RPMI8226 (cell line): ENCODE results near the gene CIDEA.
"Not testable (repeated sequence)": the region's sequence is repeated elsewhere in the genome, so short reads cannot be mapped to it uniquely, and the experiment has no call there.

ENCODE experiments used
- DNase-seq: peaks from one replicate; pipeline ENCODE4 v3.0.0-alpha.2; 2015

Gene CIDEA

GRCh38 chr18:12254136-12254819 lies at the start of gene CIDEA:
Gene CIDEA (plus strand): TSS chr18:12254361. CDS start chr18:12254384, 23 bp downstream.
- no peak for DNase-seq

- DNase-seq: not testable (repeated sequence)
Measured at GRCh38 chr18:12208296-12209153, 45.6 kb upstream of the CIDEA start.

GRCh38 chr18:12212308-12212707 lies 41.9 kb upstream of the CIDEA start:
- DNase-seq: not testable (repeated sequence)

GRCh38 chr18:12214296-12215005 lies 39.7 kb upstream of the CIDEA start:
- DNase-seq: not testable (repeated sequence)

- DNase-seq: not testable (repeated sequence)
Measured at GRCh38 chr18:12216471-12216870, 37.7 kb upstream of the CIDEA start.

- DNase-seq: not testable (repeated sequence)
Measured at GRCh38 chr18:12218603-12219002, 35.6 kb upstream of the CIDEA start.

GRCh38 chr18:12222041-12222440 lies 32.1 kb upstream of the CIDEA start:
- DNase-seq: not testable (repeated sequence)

- DNase-seq: not testable (repeated sequence)
Measured at GRCh38 chr18:12223326-12223725, 30.8 kb upstream of the CIDEA start.

GRCh38 chr18:12226807-12227206 lies 27.4 kb upstream of the CIDEA start:
- not testable (repeated sequence) for DNase-seq

GRCh38 chr18:12227399-12228186 lies 26.6 kb upstream of the CIDEA start:
- DNase-seq: not testable (repeated sequence)

GRCh38 chr18:12228308-12228707 lies 25.9 kb upstream of the CIDEA start:
- not testable (repeated sequence) for DNase-seq

GRCh38 chr18:12230561-12230960 lies 23.6 kb upstream of the CIDEA start:
- DNase-seq: not testable (repeated sequence)

GRCh38 chr18:12231040-12231882 lies 22.9 kb upstream of the CIDEA start:
- DNase-seq: no peak

GRCh38 chr18:12231986-12232385 lies 22.2 kb upstream of the CIDEA start:
- no peak for DNase-seq

GRCh38 chr18:12233378-12233777 lies 20.8 kb upstream of the CIDEA start:
- DNase-seq: no peak

- DNase-seq: no peak
Measured at GRCh38 chr18:12234451-12235190, 19.5 kb upstream of the CIDEA start.

- no peak for DNase-seq
Measured at GRCh38 chr18:12236141-12236540, 18.0 kb upstream of the CIDEA start.

- peak; percentile 82 for DNase-seq
Measured at GRCh38 chr18:12236934-12237832, 17.0 kb upstream of the CIDEA start.

GRCh38 chr18:12238826-12239225 lies 15.3 kb upstream of the CIDEA start:
- no peak for DNase-seq

- DNase-seq: no peak
Measured at GRCh38 chr18:12239431-12239830, 14.7 kb upstream of the CIDEA start.
